Iris pigment epithelial cell (primary cell): ENCODE data around the gene WRAP73.

Experiments used
- DNase-seq: peaks from one replicate; pipeline ENCODE4 v3.0.0-alpha.2; 2011; ENCODE audit warnings: low read depth

The WRAP73 gene

GRCh38 chr1:3646596-3646995 is 3.3 kb downstream of the WRAP73 start:
- no peak for DNase-seq

DNA sequence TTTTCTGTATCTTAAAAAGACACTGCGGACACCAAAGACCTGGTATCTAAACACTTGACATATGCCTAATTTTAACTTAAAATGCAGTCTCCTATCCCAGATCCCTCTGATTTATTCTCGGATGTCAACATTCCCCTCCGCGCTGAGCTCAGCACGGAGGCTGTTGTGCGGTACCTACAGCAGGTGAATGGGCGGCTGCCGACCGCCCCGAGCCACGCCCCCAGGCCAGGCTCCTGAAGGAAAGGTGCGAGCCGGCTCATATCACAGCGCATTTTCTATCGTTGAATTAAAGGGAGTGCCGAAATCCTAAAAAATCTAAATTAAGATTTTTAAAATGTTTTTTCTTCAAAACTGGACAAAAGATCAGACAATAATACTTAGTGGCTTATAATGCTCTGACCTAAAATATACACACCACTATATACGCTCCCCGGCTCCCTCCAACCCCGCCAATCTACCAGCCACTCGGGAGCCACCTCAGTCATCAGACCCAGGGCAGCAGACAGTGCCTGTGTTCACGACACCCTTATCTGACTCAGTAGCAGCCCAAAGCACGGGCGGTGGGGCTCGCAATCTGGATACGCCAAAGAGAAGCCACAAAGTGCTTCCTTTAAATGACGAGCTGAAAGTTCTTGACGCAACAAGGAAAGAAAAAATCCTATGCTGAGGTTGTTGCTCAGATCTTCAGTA is 4.1 kb downstream of the WRAP73 start:
- no peak for DNase-seq

DNA sequence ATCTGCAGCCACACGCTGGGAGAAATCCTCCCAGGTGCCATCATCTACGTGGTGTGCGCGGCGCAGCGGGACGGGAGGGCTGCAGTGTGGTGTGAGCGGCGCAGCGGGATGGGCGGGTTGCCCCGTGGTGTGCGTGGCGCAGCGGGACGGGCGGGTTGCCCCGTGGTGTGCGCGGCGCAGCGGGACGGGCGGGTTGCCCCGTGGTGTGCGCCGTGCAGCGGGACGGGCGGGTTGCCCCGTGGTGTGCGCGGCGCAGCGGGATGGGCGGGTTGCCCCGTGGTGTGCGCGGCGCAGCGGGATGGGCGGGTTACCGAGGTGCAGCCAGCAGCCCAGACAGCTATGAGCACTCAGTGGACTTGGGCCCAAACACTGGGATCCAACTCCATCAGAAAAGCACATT is 4.7 kb downstream of the WRAP73 start:
- DNase-seq, result no peak

DNA sequence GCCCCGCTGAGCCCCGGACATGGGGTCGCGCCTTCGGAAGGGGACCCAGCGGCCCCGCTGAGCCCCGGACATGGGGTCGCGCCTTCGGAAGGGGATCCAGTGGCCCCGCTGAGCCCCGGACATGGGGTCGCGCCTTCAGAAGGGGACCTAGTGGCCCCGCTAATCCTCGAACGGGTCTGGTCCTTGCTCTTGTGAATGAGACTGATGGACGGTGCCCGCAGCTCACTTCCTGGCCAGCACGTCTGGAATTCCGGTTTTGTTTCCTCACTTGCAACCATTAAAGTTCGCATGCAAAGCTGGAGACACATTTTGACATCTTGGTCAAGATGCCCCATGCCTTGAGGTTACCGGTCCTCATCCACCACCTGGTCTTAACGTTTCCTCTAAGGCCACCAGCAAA is 5.6 kb downstream of the WRAP73 start:
- no peak for DNase-seq

DNA sequence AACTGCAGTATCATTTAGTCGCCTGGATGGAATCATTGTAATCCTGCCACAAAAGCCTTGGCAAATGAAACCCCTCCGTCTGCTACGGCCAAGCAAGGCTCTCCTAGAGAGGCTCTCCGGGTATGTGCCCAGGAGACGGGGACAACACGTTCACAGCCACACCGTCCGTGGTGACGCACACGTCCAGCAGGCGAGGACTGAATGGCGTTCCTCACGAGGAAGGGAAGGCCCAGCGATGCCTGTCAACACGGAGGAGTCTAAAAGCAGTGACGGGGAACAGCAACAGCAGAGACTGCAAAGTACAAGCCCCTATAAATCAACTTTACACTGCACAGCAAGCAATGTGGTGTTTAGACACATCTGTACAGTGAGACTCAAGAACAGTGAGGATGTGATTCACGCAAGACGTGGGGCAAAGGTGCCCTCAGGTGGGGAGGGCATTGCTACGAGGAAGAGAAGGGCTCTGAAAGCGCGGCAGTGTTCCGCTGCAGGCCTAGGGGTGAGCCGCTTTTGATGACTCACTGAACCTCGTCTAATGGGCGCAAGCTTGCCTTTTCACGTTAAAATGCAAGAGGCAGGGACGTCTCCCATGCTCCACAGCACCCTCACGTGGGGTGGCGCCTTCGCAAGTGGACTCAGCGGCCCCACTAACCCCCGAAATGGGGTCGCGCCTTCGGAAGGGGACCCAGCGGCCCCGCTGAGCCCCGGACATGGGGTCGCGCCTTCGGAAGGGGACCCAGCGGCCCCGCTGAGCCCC is 6.8 kb downstream of the WRAP73 start:
- DNase-seq, result no peak

GRCh38 chr1:3641816-3642215 is 8.1 kb downstream of the WRAP73 start:
- no peak for DNase-seq

GRCh38 chr1:3641046-3641760 is 8.7 kb downstream of the WRAP73 start:
- DNase-seq, result no peak

GRCh38 chr1:3640121-3640837 is 9.6 kb downstream of the WRAP73 start:
- no peak for DNase-seq

DNA sequence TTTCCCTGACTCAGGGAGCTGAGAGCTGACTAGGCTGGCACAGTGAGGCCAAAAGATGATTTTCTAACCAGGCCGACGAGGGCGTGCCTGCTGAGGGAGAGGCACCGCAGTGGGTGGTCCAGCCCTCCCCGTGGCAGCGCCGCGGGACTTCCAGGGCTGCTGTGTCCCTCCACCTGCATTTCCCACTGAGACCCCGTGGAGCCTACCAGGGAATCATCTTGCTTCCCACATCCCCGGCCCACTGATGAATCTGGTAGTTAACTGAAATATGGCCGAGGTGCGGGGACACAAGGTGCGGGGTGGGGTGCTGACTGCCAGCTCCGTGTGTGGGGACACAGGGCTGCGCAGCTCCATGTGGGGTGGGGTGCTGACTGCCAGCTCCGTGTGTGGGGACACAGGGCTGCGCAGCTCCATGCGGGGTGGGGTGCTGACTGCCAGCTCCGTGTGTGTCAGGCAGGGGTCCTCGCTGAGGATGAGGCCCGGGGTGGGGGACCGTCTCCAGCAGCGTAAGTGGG is 10.4 kb downstream of the WRAP73 start:
- no peak for DNase-seq

GRCh38 chr1:3638676-3639075 is 11.2 kb downstream of the WRAP73 start:
- no peak for DNase-seq

GRCh38 chr1:3638027-3638426 is 11.9 kb downstream of the WRAP73 start:
- DNase-seq, result no peak

GRCh38 chr1:3636531-3636930 is 13.4 kb downstream of the WRAP73 start:
- no peak for DNase-seq

- DNase-seq, result no peak
Observed at GRCh38 chr1:3636080-3636479, 13.8 kb downstream of the WRAP73 start.

DNA sequence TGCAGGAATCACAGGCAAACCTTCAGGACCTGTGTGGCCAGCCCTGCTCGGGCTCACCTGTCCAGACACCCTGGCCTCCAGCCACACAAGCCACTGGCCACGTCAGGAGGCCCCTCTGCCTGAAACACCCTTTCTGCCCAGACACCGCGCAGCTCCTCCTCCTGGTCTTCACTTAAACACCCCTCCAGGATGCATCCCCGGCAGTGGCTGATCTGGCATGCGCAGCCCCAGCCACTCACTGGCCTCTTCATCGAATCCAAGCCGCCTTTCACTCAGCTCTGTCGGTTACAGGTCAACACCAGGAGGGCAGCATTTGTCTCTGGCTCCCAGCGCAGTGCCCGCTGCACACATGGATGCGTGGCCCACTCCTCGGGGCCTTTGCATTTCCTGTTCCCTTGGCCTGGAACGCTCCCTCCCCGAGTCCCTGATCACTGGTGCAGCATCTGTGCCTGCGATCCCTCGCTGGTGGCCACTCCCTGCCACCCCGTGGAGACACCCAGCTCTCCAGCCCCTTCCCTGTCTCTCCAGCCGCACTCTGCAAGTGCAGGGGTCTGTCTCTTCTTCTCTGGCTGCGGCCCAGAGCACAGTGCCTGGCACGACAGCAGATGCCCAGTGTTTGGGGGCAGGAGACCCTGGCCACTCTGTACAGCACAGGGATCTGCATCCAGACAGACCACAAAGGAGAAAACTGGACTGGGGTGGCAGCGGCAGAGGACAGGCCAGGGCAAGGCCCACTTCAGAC is 15.7 kb downstream of the WRAP73 start:
- DNase-seq, result no peak

GRCh38 chr1:3633344-3634058 is 16.4 kb downstream of the WRAP73 start:
- no peak for DNase-seq

GRCh38 chr1:3632716-3633343 is 17.1 kb downstream of the WRAP73 start:
- no peak for DNase-seq

- DNase-seq, result no peak
Observed at GRCh38 chr1:3632298-3632697, 17.6 kb downstream of the WRAP73 start.

- no peak for DNase-seq
Observed at GRCh38 chr1:3631320-3632260, 18.3 kb downstream of the WRAP73 start.

DNA sequence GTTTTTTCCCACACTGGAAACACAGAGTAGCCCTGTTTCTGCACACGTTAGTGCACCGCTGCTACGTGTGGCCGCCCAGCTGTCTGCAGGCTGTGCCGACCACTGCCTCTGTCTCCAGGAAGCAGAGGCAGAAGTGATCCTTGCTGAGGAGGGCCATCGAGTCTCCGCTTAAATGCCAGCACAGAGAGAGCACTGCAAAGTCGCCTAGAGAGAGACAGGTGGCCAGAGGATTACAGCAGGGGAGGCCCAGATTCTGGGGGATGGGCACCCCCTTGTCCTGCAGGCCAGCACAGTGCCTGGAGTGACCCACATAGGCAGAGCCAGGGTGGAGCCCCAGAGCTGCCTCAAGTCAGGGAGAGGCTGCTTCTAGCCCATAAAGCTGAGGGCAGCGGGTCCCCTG is 19.0 kb downstream of the WRAP73 start:
- no peak for DNase-seq
